Dermis microvascular lymphatic vessel endothelial cell (primary cell): ENCODE results near the gene ADAMTS9. TPM values are rescaled to one million over a fixed set of nuclear protein-coding genes. Genes with fewer than 3 reads are reported as not detected.

Source experiments
- DNase-seq, 2 donors: peaks; one replicate each; pipeline versions ENCODE4 v3.0.0 to v3.0.0-alpha.2; 2010; ENCODE audit warnings: low read depth in 2 of 2
- total RNA-seq: library from RNA; depleted of rRNA; stranded (reverse); fragments of >200 nt; gene quantifications from 2 replicates; pipeline ENCODE4 v1.2.1, GENCODE V29; 2014

Gene ADAMTS9
- total RNA-seq, 1 donor from 2014 or later: 33.4 TPM

DNA sequence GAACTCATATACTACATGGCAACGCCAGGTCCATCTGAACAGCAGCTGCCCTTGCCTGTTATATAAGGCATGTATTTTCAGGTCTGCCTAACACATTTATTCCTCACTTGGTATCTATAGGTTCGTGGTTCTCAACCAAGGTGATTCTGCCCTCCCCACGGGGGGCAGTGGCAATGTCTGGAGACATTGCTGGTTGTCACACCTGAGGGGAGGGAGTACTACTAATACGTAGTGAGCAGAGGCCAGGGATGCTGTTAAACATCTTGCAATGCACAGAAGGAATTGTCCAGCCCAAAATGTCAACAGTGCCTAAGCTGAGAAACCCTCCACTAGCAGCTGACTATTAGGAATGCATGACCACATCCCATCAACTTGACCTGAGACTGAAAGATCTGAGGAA is 32.6 kb downstream of the ADAMTS9 start:
- no peak for DNase-seq

DNA sequence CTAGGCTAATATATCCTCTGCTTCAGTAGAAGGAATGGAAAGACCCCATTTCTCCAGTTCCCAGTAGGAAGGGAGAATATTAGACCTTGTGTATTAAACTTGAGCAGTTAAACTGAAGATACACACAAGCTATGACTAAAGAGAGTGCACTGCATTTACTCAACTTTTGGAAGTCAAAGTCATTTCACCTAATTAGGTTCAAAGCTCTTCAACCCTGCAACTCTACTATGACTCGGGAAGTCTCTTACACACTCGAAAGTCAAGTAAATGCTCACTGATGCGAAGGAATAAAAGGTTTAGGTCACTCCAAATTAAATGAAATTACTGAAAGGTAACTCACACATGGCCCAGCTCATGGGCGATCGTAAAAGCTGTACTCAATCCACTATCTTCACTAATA is 33.8 kb downstream of the ADAMTS9 start:
- DNase-seq: no peak

DNA sequence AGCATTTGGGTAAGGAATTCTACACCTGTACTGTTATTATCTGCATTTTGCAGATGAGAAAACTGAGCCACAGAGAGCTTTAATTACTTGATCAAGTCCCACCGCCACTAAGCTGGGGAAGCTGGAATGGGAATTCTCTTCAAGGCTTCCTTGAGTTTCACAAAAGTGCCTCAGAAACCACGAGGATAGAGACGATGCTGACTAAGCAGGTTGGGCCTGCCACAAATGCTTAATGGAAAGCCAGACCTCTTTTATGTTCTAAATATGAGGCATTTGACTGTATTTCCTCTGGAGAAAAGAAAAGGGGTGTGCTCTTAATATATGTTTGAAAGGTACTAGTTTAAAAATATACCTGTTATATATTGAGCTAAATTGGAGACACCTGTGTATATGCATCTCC is 34.7 kb downstream of the ADAMTS9 start:
- no peak for DNase-seq

DNA sequence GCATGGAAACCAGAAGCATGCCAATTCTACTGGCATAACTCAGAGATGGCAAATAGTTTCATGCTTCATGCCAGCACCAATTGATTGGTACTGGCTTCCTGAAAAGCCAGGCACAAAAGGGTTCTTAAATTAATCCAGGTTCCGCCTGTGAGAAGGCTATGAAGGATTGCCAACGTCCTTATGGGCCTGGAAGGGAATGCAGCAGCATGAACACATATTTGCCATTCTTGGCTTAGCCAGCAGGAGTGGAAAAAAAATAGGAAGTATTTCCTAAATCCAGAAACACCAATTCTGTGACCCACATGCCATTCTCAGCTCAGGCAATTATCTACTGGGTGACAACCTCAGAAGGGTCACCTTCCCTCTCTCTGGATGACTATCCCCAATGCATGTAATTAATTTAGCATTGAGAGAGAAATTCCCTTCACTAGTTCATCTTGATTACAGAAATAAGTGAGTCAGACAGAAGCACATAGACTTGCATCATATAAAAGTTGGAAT is 36.0 kb downstream of the ADAMTS9 start:
- no peak for DNase-seq

DNA sequence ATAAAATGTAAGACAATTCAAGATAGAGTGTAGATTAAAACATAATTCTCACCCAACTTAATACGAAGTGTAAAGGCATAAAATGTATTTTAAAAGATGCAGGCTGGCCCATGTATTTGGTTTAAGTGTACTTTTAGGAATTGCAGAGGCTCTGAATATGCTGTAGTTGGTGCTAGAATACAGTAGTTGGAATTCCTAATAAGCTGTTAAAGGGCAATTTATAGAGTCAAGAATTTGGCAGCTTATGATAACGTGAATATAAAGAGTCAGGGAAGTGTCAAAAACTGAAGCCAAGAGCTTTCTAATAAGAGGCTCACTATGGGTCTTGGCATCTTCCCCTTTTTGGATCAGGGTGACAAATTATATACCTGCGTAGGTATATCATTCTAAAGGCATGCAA is 36.5 kb downstream of the ADAMTS9 start:
- DNase-seq: peak in 1 of 2 donors; percentile 20

DNA sequence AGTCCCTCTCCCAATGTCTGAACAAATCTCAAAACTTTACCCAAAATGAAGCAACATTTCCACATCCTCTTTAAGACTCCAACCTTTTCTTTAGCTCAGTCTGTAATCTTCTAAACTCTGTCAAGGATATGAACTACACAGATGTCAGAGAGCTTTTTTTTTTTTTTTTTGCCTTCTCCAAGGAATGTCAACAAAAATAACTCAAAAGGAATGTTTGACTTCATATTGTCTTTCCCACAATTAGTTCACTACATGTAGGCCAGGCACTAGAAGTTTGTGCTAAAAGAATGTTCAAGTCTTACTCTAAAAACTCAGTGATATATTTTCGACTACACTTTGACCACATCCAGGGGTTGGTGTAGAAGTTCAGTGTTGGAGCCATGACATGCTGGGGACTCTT is 37.1 kb downstream of the ADAMTS9 start:
- peak in 1 of 2 donors; percentile 34 for DNase-seq

DNA sequence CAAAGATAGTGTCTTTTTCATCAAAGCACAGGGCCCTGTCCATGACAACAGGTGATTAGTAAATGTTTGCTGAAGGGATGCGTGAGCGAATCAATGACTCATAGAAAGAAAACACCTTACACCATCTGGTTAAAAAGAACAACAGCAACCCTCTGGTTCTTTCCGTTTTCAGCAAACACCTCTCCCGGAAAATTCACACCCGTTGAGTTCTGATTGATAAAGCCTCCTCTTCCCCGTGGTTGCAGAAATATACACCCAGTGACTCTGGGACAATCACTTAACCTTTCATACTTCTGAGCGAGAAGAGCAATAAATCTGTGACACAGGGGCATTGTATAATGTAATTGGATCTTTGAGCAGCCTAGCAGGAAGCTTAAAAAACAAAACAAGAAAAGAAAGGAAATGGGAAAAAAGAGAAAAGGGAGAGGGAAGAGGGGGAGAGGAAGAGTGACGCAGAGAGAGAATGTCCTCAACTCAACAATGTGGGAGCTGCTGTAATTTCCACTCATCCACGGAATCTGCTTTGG is 37.6 kb downstream of the ADAMTS9 start:
- DNase-seq: peak; percentile 92 to 93

DNA sequence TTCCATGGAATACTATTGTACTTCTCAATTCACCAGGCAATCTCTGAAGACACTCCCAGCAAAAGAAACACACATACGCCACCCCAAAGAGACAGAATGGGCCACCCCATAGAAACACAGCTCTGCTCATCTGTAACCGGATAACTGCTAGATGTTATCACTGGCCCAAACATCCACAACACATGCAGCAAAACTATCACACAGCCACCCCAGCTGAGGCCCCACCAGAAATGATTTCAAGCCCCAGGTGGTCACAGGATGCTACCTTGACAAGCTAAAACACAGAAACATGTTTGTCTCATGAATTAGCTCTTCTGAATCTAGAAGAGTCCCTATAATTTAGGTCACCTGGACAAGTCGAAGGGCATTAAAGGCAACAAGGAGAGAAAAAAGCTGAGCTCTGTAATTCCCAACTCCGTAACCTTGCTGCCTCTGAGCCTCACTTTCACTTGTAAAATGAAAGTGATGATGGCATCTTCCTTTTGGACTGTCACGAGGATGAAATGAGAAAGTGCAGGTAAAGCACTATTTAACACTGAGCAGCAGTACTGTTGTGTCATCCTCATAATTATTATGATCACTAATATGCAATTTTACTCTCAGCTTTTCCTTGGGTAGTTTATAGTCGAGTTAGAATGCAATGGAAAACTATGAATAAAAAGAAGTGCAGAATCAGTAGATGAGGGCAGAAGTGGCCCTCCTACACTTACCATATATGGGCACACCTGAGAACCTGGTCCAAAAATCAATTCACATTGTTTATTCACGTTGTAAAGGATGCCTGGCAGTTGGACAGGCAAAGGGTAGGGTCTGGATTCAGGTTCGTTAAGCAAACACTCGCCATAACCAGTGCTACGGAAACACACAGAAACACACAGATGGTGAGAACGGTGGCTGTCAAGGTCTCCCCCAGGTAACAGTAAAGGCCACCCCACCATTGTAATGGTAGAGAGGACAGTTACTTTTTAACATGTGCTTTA is 38.6 kb downstream of the ADAMTS9 start:
- DNase-seq: no peak

DNA sequence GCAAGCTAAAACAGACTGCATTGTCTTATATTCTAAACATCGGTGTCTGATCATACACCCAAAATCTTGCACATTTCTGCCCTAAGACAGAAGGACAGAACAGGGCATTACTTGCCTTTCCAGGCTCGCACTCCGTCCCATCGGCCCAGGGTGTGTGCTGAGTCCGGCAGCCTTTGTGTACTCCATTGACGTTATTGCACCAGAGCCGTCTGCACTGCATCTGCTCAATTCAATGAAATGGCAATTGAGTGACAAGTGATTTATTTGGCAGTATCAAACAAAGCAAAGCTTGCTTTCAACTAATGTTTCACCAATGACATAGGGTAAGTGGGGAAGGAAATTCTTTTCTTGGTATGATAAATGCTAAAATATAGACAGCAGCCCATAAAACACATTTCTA is 40.0 kb downstream of the ADAMTS9 start:
- no peak for DNase-seq

DNA sequence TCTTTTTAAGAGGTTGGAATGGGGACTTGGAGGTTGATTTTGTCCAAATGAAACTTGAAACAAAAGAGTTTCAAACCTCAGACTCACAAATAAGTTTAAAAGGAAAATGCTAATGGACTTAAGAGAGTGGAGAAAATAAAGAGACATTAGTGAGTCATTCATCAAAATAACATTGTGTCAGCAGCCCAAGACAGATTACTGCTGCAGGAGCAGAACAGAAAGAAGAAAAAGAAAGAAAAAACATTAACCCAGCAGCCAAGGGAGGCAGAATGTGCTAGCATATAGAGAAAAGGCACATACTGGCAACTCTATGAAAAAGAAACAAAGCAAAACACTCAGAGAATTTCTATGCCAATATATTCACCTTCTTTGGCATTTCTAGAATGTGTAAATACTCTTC is 42.6 kb downstream of the ADAMTS9 start:
- DNase-seq: peak in 1 of 2 donors; percentile 45

DNA sequence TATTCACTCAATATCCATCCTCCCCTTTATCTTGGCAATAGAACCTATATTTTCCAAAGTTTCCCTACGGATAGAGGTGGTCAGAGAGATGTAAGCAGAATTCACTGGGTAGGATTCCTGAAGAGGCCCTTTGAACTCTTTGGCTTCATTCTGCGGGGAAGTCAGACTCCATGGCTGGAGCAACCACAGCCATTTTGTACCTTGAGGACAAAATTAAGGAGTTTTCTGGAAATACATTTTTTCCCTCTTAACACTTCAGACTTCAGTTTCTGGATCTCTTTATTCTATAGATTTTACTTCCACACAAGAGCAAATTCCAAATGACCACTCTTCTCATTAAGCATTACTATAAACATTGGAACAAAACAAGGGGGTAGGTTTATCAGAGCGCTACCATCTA is 43.3 kb downstream of the ADAMTS9 start:
- DNase-seq: no peak

DNA sequence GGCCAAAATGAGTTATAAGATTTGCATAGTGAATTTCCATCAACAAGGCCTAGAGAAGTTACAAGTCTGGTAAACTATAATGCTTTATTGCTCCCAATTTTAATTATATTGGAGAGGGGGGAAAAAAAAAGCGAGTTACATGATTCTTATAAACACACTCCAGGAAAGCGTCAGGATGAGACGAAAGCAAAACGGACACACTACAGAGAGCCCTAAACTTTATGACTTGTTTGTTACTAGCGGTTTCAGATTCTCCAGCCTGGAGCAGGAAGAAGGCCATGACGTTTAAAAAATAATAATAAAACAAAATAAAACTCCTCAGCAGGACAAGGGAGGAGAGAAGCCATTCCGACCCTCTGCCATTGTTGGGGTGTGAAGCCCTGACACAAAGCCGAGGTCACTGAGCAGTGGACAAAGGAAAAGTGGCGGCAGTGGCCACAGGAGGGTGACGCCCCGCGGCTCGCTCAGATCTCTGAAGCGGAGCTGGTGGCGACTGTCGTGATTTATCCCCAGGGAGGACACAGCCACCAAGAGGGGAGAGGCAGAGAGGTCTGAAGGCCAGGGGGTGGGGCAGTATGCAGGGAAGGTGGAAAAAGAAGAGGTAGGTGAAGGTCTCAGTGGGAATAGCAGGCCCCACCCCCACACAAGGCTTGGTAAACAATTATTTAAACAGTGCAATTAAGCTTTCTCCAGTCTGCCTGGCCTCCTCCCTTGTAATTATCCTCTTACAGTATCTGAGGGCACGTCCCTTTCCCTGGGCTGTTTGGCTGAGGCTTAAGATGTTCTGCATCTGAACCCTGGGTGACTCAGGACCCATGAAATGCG is 45.3 kb downstream of the ADAMTS9 start:
- no peak for DNase-seq

DNA sequence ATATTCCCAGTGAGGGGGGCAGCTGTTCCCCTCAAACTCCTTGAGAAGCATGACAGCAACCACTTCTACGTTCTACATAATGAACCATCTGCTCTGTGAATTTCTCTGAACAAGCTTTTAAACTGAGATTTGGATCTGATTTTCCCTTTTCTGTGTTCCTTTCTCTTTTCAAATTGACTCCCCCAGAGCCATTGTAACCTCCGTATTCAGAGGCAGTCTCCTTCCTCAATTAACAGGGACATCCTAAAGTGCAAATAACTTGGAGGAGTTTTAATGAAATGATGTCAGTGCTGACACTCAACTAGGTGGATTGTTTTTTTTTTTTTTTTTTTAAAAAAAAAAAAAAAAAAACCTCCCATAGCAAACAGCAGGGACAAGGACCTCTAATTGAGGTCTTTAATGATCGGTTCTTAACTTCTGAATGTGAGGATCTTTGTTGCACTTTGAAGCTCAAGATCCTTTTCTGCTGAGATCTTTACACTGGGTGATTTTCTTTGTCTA is 48.8 kb downstream of the ADAMTS9 start:
- no peak for DNase-seq

DNA sequence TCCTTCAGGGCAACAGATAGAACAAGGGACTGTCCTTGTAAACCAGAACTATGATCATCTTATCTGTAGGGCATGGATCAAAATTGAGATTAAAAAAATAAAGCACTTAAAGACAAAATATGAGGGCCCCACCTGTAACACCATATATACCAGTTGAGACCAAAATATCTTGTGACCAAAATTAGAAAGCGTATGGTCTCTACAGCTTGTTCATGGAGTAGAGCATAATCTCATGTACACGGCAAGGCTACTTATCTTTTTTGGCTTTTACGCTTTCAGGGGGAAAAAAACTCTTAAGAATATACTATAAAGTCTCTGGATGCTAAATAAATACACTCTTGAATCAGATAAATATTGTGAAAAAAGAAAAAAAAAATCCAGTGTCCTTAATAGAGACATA is 49.3 kb downstream of the ADAMTS9 start:
- no peak for DNase-seq

DNA sequence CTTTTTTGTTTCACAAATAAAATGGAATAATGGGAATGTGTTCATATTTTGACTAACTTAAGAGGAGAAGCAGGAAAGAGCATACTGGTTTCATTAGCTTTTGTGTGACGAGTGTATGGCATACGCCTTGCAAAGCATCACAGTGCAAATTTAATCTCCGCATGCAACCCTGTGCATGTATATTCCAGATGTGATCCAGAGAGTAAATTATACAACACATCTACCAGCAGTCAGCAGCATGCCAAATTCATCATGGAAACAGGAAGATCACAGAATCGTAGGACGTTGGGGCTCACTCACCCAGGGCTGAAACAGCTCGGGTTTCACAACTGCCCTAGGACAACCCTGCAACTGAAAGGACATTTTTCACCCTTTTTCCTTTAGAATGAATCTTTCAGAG is 53.4 kb downstream of the ADAMTS9 start:
- DNase-seq: peak in 1 of 2 donors; percentile 72

DNA sequence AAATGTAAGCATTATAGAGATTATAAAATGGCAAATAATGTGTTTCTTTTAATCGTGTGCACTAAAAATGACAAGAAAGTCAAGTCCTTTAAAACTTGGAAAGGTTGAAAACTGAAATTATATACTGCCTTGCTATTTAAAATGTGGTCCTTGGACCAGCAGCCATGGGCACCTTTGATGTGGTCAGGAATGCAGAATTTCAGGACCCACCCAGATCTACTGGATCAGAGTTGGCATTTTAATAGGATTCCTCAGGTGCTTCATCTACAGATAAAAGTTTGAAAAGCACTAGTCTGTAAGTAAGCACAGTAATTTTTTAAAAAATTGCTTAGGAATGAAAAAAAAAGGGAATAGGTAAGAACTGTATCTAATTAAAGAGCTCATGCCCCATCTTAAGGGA is 55.8 kb downstream of the ADAMTS9 start:
- no peak for DNase-seq

DNA sequence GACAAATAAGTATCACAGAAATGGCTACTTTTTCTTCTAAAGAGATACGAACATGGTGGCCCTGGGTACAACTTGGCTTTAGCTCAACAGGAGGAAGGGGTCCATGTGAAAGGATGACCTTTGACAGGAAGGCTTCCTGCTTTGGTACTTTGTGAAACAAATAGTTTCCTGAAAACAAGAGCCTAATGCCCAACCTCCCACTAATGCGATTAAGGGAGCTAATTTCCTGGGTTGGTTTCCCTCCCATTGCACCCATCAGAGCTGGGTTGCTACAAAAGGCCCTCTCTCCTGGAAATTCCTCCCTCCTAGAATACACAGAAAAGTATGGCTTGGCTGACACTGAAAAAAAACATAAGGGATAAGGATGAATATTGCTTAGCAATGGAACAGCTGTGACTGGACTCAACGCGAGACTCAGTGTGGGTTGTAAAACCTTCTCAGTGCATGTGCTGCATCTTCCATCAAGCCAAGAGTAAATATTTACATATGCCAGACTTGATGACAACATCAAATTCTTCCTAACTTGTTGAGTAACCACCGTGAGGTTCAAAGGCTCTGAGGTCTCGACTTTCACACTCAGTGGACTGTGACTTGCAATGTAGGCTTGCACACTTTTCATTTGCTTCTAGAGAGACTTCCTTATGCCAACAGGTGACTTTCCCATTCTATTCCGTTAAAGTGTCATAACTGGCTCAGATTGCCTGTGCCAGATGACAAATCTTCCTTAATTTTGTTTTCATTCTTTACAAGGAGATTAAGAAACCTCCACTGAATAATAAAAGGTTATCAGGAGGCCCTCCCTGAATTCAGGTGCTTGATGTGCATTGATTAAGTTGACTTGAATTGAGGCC is 60.1 kb downstream of the ADAMTS9 start:
- DNase-seq: peak in 1 of 2 donors; percentile 28

DNA sequence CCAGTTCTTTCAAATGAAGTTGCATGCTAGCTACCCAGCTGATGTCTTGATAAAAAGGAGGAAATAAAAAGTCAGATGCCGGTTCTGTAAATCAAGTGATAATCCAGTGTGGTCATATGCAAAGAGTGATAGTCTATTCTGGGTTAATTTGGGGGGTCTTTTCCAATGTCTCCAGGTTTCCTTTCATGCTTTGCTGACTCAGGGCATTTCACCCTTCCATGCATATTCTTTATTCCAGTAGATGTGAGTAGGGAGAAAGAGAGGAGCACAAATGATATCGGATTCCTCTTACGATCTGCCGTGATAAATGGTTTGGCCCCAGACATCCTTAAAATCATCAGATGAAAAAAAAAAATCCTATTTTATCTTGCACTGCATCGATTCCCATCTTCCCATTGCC is 60.8 kb downstream of the ADAMTS9 start:
- DNase-seq: no peak

DNA sequence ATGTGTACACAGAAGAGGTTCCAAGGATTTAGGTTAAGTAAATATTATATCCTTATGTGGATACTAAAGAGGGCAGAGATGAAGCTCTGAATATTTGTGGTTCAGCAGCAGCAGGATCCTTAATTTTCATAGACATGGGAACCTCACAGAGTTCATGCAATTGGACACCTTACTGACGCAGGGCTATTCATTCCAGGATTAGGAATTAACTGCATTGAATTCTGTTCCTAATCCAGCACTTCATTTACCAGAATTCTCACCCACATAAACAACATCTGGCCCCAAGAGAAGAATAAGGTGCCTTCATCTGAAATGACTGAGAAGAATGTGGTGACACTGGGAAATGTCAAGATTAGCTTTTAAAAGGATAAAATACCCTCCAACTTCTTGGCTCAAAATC is 62.4 kb downstream of the ADAMTS9 start:
- DNase-seq: no peak

DNA sequence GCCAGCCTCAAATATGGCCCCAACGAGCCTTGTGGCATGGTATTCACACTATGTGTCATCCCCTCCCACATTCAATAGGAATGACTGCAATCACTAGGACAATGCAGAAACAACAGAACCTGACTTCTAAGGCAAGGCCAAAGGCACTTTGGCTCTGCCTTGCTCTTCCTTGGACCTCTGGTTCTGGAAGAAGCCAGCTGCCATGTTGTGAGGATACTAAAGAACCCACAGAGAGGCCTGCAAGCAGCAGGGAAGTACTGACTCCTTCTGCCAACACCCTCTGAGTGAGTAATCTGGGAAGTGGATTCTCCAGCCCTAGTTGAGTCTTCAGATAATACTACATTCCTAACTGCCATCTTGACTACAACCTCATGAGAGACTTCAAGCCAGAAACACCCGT is 64.7 kb downstream of the ADAMTS9 start:
- DNase-seq: no peak
